ENCODE data around the gene OPRL1.

The OPRL1 gene

DNA sequence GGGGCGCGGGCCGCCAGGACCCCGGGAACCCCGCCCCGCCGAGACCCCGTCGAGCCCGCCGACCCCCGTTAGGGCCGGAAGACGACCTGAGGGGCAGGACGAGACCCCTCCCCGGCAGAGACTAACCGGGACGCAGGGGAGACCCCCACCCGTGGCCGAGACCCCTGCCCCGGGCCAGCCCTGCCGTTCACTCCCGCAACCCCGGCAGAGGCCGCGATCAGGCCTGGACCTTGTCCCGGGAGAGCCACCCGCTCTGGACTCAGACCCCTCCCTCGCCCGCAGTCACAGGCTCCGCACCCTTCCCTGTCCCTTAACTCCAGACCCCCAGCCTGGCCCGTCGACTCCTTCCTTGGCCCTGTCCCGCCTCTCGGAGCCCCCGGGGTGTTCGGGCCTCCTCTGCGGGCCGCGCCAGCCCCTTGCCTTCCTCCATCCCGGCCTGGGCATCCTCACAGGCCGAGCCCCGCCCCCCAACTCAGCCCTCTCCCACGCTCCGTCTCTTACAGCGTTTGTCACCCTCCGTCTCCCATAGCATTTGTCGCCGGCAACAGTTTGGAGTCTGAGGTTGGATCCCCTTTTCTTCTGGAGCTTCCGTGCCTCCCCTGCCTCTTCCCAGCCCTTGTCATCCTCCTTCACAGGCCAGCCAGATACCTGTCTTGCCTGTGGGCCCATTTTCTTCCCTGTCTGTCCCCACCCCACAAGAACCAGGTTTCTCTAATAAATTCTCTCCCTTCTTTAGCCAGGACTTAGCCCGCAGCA lies 16.3 kb upstream of the OPRL1 start (continued):
- TF ChIP-seq, protein P1, sequence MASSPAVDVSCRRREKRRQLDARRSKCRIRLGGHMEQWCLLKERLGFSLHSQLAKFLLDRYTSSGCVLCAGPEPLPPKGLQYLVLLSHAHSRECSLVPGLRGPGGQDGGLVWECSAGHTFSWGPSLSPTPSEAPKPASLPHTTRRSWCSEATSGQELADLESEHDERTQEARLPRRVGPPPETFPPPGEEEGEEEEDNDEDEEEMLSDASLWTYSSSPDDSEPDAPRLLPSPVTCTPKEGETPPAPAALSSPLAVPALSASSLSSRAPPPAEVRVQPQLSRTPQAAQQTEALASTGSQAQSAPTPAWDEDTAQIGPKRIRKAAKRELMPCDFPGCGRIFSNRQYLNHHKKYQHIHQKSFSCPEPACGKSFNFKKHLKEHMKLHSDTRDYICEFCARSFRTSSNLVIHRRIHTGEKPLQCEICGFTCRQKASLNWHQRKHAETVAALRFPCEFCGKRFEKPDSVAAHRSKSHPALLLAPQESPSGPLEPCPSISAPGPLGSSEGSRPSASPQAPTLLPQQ (tag by site-specific recombination; IDR thresholded peaks at IDR 0.05) = no peak
- TF ChIP-seq ZNF354C (tag by site-specific recombination; IDR thresholded peaks at IDR 0.05; ENCODE audit: borderline replicate concordance, low read depth) (no peak), ZBTB7A (tag by site-specific recombination; IDR thresholded peaks at IDR 0.05; ENCODE audit: low read depth) (peak; percentile 91), GLIS2 (tag by site-specific recombination; IDR thresholded peaks at IDR 0.05) (peak; percentile 85), ZNF785 (tag by site-specific recombination; IDR thresholded peaks at IDR 0.05) (0 out of 2 replicates have a peak, but pooled peaks have one; percentile 19), ZNF140 (tag by site-specific recombination; IDR thresholded peaks at IDR 0.05) (no peak), ZNF394 (tag by site-specific recombination; IDR thresholded peaks at IDR 0.05; ENCODE audit: borderline replicate concordance) (no peak), ZNF169 (tag by site-specific recombination; IDR thresholded peaks at IDR 0.05) (no peak), SP3 (tag by site-specific recombination; IDR thresholded peaks at IDR 0.05) (peak; percentile 56; the same call in 1 of the 2 replicates), ZNF133 (tag by site-specific recombination; IDR thresholded peaks at IDR 0.05) (no peak), ZNF792 (tag by site-specific recombination; IDR thresholded peaks at IDR 0.05) (no peak), KLF8 (tag by site-specific recombination; IDR thresholded peaks at IDR 0.05) (peak; percentile 59; the same call in 1 of the 2 replicates), WT1 (tag by site-specific recombination; IDR thresholded peaks at IDR 0.05) (no peak), ZFP37 (tag by site-specific recombination; IDR thresholded peaks at IDR 0.05) (peak; percentile 46; the same call in 1 of the 2 replicates), ZNF777 (tag by site-specific recombination; IDR thresholded peaks at IDR 0.05; ENCODE audit: borderline replicate concordance) (0 out of 2 replicates have a peak, but pooled peaks have one; percentile 35), ZNF560 (tag by site-specific recombination; IDR thresholded peaks at IDR 0.05; ENCODE audit: borderline replicate concordance) (no peak), ZNF843 (tag by site-specific recombination; IDR thresholded peaks at IDR 0.05) (no peak), SP7 (tag by site-specific recombination; IDR thresholded peaks at IDR 0.05) (no peak), ZEB2 (tag by site-specific recombination; IDR thresholded peaks at IDR 0.05) (peak; percentile 58; the same call in 1 of the 2 replicates), KLF9 (tag by site-specific recombination; IDR thresholded peaks at IDR 0.05; ENCODE audit: low read depth) (peak; percentile 84), SP2 (tag by site-specific recombination; IDR thresholded peaks at IDR 0.05) (peak; percentile 45; the same call in 1 of the 2 replicates), ZNF211 (tag by site-specific recombination; IDR thresholded peaks at IDR 0.05; ENCODE audit: low read depth) (no peak), ZXDB (tag by site-specific recombination; IDR thresholded peaks at IDR 0.05) (no peak), SALL2 (tag by site-specific recombination; IDR thresholded peaks at IDR 0.05; ENCODE audit: borderline replicate concordance) (no peak), SCRT2 (tag by site-specific recombination; IDR thresholded peaks at IDR 0.05) (peak; percentile 80), TRIM28 (IDR thresholded peaks at IDR 0.05; ENCODE audit: borderline replicate concordance, low read length) (no peak), ZBTB21 (tag by site-specific recombination; IDR thresholded peaks at IDR 0.05) (no peak), ZNF221 (tag by site-specific recombination; IDR thresholded peaks at IDR 0.05; ENCODE audit: borderline replicate concordance) (no peak), KLF7 (tag by site-specific recombination; IDR thresholded peaks at IDR 0.05; ENCODE audit: borderline replicate concordance) (0 out of 2 replicates have a peak, but pooled peaks have one; percentile 18), YY2 (tag by site-specific recombination; IDR thresholded peaks at IDR 0.05) (no peak), ZNF776 (tag by site-specific recombination; IDR thresholded peaks at IDR 0.05; ENCODE audit: borderline replicate concordance) (no peak), ZNF175 (tag by site-specific recombination; IDR thresholded peaks at IDR 0.05) (no peak), ZNF600 (tag by site-specific recombination; IDR thresholded peaks at IDR 0.05) (peak; percentile 86)
- TF ChIP-seq, protein P2, sequence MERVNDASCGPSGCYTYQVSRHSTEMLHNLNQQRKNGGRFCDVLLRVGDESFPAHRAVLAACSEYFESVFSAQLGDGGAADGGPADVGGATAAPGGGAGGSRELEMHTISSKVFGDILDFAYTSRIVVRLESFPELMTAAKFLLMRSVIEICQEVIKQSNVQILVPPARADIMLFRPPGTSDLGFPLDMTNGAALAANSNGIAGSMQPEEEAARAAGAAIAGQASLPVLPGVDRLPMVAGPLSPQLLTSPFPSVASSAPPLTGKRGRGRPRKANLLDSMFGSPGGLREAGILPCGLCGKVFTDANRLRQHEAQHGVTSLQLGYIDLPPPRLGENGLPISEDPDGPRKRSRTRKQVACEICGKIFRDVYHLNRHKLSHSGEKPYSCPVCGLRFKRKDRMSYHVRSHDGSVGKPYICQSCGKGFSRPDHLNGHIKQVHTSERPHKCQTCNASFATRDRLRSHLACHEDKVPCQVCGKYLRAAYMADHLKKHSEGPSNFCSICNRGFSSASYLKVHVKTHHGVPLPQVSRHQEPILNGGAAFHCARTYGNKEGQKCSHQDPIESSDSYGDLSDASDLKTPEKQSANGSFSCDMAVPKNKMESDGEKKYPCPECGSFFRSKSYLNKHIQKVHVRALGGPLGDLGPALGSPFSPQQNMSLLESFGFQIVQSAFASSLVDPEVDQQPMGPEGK (tag by site-specific recombination; IDR thresholded peaks at IDR 0.05) = peak; percentile 85
- TF ChIP-seq, protein P3, sequence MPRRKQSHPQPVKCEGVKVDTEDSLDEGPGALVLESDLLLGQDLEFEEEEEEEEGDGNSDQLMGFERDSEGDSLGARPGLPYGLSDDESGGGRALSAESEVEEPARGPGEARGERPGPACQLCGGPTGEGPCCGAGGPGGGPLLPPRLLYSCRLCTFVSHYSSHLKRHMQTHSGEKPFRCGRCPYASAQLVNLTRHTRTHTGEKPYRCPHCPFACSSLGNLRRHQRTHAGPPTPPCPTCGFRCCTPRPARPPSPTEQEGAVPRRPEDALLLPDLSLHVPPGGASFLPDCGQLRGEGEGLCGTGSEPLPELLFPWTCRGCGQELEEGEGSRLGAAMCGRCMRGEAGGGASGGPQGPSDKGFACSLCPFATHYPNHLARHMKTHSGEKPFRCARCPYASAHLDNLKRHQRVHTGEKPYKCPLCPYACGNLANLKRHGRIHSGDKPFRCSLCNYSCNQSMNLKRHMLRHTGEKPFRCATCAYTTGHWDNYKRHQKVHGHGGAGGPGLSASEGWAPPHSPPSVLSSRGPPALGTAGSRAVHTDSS (tag by site-specific recombination; IDR thresholded peaks at IDR 0.05) = no peak
- TF ChIP-seq, protein P4, sequence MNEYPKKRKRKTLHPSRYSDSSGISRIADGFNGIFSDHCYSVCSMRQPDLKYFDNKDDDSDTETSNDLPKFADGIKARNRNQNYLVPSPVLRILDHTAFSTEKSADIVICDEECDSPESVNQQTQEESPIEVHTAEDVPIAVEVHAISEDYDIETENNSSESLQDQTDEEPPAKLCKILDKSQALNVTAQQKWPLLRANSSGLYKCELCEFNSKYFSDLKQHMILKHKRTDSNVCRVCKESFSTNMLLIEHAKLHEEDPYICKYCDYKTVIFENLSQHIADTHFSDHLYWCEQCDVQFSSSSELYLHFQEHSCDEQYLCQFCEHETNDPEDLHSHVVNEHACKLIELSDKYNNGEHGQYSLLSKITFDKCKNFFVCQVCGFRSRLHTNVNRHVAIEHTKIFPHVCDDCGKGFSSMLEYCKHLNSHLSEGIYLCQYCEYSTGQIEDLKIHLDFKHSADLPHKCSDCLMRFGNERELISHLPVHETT (tag by site-specific recombination; IDR thresholded peaks at IDR 0.05) = no peak; the same call in 1 of the 2 replicates

Data from HEK293 (cell line).